Posterior vena cava (tissue), 2 donors: ENCODE data around the gene WDR37. TPM values are rescaled to one million over a fixed set of nuclear protein-coding genes. Genes with fewer than 3 reads are reported as not detected.

Experiments used
- DNase-seq: peaks from one replicate; pipeline ENCODE4 v3.0.0-alpha.2; 2020; ENCODE audit warnings: low spot score
- intact Hi-C, 2 donors: fragments of 100-400 bp; cut with DNase I; formaldehyde crosslinking; loops; one replicate each; pipeline versions ENCODE4 v1.14.1 to v1.14.2; 2022 to 2023
- total RNA-seq, 2 donors: library from RNA; stranded (reverse); fragmentation: NEBNext Ultra II Directional; extraction: Animal tissue kit (Norgen Biotek cat#: 25700); gene quantifications; one replicate each; pipeline ENCODE4 v1.2.1, GENCODE V29; 2021
- donor health status: DM: yes; HTN: yes; CAD: no.
- donor health status: DM: yes; HTN: yes; CAD: no.

Gene WDR37
- total RNA-seq, 2 donors from 2014 or later = 16.6 to 16.9 TPM

DNA sequence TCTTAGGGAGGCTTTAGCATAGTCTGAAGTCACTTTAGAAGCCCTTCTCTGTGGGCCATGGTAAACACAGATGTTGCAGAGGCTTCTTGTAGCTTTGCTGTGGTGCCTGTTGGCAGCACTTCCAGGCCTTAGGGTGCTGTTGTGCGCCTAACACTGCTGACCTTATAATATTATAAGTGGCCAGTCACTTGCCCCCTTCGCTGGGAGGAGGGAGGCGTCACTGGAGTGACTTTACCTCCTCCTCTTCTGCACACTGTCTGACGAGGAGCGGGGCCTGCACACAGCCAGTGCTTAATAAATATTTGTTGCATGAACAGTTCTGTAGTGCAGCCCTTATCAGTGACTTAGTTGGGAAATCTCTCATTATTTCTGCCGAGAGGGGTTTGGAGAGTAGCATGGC, 63.3 kb downstream of the WDR37 start:
- DNase-seq = no peak
- intact Hi-C loops = no loop called here

DNA sequence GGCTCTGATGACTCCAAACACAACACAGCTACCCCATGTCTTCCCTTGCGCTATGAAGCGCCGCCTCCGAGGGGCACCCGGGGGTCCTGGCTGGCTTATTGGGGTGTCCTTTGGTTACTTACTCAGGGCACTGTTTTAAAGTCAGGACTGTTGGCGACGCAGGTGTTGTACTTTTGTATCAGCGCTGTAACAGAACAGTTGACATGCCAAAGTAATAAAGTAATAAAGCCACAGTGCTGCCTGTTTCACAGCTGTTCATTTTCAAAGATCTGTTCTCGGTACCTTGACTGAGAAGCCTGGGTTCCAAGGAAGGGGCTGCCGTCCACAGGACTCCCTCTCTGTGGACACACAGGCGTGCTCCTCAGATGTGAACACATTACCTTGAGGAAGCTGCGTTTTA, 64.1 kb downstream of the WDR37 start:
- intact Hi-C loops = no loop called here
- DNase-seq = no peak

DNA sequence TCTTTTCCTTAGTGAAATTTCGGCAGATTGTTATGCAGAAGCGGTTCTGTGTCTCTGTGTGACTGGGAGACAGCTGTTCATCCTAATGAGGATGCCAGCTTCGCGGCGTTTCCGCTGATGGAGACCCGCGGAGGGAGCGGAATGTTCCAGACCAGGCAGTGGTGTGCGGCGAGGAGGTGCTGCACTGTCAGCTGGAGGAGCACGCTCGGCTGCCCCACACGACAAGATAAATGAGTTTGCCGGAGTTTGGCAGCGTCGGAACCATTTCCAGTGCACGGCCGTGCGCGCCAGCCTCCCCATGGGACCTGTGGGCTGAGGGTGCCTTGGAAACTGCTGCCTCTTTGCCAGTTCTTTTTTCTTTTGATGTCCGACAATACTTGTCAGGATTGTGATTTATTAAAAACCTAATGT, 64.6 kb downstream of the WDR37 start:
- intact Hi-C loops = no loop called here
- DNase-seq = no peak

DNA sequence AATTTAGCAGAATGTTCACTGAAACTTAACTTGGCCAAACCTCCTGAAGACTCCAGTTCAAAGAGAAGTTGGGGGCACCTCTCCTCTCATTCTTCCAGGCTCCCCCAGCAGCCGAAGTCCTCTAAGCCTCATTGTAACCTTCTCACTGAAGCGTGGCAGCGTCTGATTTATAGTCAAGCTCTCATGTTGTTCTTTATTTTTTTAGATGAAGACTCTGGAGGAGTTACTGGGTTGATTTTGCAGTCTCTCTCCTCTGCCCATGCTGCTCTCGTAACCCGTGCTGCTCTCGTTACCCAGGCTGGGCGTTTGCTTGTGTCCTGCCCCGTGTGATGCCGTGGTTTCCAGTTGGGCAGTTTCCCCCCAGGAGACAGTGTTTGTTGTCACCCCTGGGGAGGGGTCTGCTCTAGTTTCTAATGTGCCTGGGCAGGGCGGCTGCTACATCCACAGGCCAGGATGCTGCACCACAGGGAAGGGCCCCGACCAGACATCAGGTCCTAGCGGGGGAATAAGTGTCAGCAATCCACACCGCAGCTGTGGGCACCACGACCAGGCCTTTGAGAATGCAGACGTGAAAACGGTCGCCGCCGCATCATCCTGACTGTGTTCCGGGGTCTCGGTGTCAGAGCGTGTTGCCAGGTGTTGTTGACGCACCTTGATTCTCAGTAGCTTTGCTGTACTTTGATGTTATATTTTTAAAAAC, 65.2 kb downstream of the WDR37 start:
- DNase-seq = no peak
- intact Hi-C loops = no loop called here

DNA sequence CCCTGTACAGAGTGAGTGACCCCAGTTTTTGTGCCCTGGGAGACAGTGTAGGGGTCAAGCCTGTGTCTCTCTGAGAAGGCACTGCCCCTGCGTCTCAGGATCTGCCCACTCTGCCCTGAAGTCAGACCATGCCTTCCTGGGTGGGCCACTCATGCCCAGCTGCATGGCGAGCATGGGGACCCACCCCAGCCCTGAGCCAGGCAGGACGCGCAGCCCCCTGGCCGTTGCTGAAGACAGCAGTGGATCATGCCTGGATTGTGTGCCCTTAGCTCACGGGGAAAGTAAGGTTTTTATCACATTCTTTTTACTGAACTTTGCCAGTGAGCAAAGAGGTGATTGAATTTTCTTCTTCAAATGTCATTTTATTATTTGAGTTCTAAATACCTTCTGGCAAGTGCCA, 66.2 kb downstream of the WDR37 start:
- intact Hi-C loops = no loop called here
- DNase-seq = no peak

DNA sequence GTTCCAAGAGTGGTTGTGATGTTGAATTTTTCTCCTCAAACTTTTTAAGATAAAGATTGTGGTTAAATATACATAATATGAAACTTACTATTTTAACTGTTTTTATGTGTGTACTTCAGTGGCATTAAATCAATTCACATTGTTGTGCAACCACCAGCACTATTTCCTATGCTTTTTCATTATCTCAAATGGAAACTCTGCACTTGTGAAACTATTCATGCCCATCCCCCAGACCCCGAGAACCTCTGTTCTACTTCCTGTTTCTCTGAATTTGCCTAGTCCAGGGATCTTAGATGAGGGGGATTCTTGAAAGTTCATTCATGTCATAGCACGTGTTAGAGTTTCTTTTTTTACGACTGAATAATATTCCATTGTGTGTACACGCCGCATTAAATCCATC, 67.0 kb downstream of the WDR37 start:
- DNase-seq = no peak
- intact Hi-C loops = no loop called here

DNA sequence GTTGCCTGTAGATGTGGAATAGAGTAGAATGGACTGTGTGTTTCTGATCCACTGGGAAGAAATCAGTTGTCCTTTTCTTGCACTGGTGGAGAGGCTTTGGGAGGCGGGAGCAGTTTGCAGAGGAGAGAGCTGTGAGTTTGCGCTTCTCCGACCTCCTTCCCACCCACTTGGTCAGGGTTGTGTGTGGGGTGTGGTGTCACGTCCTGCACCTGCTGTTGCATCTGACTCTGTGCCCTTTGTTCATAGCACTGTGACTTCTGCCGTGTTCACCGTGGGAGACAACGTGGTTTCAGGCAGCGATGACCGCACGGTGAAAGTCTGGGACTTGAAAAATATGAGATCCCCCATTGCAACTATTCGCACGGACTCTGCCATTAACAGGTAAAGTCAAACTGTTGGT, 67.8 kb downstream of the WDR37 start:
- no peak for DNase-seq
- intact Hi-C loops = no loop called here

DNA sequence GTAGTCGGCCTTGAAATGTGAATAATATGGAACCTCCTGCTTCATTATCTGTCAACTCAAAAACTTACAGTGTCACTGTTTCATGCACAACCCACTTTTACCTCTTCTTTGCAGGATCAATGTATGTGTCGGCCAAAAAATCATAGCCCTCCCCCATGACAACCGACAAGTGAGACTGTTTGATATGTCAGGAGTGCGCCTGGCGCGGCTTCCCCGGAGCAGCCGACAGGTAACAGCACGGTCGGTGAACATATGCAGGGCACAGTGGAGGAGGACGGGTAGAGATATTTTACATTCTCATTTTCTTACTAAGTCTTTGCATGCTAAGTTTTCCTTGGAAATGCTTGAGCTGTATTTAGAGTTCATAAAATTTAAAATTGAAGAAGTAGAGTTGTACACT, 68.6 kb downstream of the WDR37 start:
- intact Hi-C loops = no loop called here
- no peak for DNase-seq

DNA sequence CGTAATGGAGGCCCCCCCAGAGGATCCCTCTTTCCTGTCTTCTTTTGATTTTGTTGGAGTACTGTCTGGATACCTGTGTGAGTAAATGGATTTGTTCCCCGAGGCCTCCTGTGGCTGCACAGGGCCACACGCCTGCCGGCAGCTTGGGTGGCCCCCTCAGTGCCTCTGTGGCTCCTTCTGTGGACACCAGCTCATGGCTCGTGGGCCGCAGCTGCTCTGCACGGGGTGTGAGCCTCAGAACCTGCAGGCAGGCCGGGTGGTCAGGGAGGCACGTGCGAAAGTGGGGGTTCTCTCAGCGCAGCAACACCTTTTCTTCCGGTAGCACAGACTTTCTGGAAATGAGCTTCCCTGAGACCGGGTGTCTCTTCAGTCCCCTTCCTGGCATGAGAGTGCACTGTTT, 70.3 kb downstream of the WDR37 start:
- intact Hi-C loops = no loop called here
- DNase-seq = no peak

DNA sequence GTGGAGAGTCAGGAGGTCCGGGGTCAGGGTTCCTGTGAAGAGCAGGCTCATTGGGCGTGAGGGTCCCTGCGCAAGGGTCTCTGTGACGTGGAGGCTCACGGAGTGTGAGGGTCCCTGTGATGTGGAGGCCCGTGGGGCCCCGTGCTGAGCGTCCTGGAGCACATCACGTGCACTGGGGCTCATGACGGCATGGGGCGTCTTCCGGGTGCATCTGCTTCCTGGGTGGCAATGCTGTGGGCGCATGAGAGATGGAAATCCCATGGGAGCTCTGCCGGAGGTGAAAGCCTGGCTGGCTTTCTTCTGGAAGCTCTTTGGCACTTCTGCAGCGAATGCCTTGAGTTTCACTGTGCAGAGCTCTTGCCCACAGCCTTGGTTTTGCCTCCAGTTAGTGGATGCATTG, 71.4 kb downstream of the WDR37 start:
- intact Hi-C loops = no loop called here

DNA sequence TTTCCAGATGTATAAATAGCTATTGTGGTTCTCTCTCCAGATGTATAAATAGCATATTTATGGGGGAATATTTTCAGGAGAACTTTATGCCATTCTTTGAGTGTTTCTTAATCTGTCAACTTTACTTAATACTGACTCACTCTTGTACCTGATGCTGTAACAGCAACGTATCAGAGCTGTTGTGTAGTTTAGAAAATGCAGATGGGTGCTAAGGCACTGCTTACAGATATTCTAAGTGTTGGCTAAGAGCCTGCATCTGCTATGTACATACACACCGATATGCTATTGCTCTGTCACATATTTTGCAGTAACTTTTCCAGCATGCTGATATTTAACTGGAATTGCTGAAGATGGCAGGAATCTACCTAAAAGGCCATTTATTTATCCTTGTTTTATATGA, 71.9 kb downstream of the WDR37 start:
- no peak for DNase-seq
- intact Hi-C loops = no loop called here

More for the DNA sequence above, 71.4 kb downstream of the WDR37 start:
- no peak for DNase-seq

DNA sequence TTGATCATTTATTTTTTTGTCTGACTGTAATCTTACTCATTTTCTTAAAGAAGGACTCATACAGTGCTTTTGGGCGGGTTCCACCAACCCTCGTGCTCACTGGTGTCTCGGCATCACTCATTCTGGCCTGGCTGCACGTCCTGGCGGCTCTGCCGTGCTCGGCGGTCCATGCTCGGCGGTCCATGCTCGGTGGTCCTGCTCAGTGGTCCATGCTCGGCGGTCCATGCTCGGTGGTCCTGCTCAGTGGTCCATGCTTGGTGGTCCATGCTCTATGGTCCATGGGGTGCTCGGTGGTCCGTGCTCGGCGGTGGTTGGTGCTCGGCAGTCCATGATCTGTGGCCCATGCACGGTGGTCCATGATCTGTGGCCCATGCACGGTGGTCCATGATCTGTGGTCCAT, 72.5 kb downstream of the WDR37 start:
- intact Hi-C loops = no loop called here
- DNase-seq = no peak

DNA sequence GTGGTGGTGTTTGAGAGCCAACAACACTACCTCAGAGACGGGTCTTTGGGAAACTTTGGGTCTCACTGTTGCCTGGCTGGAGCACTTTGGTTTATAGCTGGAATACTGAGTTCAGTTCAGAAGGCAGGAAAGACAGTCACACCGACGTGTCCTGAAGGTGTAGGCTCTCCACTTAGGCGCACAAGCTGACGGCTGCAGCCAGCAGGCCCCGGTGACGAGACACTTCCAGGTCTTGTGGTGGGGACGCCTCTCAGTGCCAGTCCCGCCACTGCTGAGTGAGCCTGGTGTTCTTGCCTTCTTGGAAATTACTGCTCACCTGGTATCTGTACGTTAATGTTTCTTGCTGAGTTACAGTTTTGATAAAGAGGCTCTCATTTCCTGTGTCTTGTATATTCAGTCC, 74.0 kb downstream of the WDR37 start:
- DNase-seq = no peak
- intact Hi-C loops = no loop called here

DNA sequence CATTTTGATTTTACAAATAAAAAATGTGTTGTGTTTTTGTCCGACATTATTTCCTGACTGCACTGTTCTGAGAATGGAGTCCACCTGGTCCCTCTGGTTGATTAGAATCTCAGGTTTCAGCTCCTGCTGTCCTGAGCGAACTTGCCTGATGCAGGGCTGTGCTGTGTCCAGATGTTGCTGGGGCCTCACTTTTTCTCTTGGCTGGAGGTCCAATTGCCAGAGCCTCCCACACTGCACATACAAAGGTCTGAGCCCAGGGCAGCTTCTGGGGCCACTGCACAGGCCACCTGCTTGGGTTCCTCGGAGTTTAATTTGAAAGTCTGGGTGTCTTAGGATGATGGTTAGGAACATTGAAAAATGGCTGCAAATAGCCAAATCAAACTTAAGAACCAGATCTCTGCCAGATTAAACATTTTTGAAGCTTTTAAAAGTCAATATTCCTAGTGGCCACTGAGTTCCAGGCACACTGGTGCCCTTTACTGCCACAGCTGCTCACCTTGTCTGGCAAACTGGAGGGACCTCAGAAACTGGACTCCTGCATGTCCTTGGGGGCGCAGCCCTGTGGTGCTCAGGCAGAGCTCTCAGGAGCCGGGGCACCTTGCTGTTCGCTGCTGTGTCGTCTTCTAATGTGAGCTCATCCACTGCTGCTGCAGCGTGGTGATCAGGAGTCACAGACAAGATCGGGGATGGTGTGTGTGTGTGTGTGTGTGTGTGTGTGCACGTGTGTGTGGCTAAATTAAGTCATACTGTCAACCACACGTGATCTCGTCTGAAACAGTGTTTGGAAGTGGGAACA, 75.0 kb downstream of the WDR37 start:
- intact Hi-C loops = no loop called here
- DNase-seq = no peak

DNA sequence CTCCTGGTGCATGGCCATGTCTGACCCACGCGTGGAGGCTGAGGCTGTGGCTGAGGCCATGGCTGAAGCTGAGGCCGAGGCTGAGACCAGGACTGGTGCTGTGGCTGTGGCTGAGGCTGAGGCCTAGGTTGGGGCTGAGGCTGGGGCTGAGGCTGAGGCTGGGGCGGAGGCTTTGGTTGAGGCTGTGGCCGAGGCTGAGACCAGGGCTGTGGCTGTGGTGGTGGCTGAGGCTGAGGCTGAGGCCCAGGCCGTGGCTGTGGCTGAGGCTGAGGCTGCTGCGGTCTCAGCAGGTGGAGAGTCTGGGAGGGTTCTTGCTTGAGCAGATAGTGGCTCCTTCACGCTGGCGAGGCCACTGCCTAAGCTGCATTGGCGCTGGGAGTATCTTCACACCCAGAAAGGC, 76.4 kb downstream of the WDR37 start:
- intact Hi-C loops = no loop called here

DNA sequence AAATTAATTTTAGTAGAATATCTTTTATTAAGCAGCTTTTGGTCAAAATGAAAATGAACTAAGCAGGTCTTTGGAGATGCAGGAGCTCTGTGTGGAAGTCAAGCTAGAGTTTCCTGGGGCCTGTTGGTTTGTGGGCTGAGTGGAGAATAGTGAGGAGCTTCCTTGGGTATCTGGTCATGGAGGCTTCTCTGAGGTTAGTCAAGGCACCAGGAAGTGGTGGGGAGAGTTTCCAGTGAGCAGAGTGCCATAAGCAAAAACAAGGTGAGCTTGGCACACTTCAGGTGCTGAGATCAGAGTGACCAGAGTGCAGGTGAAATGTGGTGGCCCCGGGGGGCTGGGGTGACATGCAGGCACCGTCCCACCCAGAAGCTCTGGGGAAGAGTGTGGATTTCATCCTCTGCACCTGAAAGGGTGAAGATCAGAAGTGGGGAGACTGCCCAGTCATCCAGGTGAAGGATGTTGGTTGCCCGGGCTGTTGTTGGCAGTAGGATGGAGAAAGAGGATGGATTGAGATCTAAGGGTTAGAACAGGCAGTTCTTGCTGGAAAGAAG, 77.4 kb downstream of the WDR37 start:
- peak; percentile 51 for DNase-seq
- intact Hi-C loops = no loop called here

More for the DNA sequence above, 76.4 kb downstream of the WDR37 start:
- no peak for DNase-seq

DNA sequence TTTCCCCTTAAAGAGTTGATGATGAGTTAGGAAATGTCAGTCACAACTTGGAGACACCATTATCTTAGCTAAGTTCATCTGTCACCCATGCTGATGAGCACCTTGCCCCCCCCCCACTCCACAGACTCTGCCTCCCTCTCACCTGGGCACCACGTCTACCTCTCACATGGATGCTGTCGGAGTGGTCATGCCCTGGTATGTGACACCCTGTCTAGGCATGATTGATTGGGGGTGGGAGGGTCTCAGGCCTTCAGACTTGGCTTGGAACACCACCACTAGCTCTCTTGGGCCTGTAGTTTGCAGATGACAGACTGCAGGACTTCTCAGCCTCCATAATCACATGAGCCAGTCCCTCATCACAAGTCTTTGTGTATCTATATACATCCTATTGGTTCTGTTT, 78.0 kb downstream of the WDR37 start:
- intact Hi-C loops = no loop called here
- no peak for DNase-seq

DNA sequence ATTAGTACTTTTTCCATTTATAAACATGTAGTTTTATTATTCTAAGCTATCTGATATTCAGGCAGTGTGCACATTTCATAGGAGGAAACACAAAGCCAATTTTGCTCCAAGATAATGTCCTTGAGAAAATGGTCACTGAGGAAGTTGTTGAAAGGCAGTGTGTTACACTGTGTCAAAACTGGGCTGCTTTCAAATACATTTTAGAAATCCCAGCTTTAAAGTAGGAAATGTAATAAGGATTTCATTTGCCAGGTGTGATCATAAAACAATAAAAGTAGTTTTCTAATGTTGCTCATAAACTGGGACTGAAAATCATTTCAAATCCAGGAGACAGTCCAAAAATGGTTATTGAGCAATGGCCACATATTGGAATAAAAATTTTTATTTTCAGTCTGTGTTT, 80.1 kb downstream of the WDR37 start:
- no peak for DNase-seq
- intact Hi-C loops = no loop called here

DNA sequence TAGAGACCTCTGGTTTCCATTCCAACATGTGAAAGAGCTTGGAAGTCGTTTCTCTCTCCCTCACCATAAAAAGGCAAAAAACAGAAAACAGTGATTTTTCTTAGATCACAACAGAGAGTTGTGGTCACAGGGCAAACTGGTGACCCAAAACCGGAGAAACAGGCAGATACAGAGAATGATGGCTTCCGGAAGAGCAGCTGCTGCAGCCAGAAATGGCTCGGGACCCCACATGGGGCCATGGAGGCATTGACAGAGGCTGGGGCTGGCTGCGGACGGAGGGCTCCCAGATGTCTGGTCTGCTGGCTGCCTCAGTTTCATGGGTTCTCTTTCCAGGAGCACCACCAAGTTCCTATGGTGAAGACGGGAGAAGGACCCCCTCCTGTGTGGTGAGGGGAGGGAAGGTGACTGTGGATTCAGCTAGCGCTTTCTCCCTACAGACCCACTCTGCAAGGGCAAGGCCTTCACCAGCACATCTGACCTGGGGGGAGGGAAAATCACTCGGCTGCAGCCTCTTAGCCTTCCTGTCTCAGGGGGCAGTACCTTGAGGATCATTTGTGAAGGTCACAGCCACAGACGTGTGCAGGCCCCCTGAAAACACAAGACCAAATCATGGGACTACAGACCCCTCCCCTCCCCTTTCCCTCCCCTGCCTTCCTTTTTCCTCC, 81.4 kb downstream of the WDR37 start:
- intact Hi-C loops = no loop called here
- peak; percentile 52 for DNase-seq

DNA sequence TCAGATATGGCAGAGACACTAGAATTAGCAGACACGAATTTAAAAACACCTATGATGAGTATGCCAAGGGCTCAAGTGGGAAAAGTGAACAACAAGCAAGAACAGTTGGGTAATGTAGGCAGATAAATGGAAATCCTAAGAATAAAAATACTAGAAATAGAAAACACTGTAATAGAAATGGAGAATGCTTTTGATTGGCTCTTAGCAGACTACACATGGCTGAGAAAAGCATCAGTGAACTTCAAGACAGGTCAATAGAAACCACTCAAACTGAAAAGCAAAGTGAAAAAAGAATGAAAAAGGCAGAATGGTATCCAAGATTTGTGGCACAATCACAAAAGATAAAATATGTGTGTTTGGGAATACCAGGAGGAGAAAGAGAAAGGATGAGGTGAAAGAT, 82.3 kb downstream of the WDR37 start:
- no peak for DNase-seq
- intact Hi-C loops = no loop called here
